GM19043 (cell line): ENCODE data around the gene MYO18B.

Experiments
- ATAC-seq: cut with Tn5 transposase; IDR thresholded peaks from one replicate; pipeline ENCODE4 v1.9.1; 2021; ENCODE audit warnings: low read depth; ENCODE audit not compliant: unreplicated experiment

The MYO18B gene

GRCh38 chr22:26025626-26026025 lies 283.6 kb downstream of the MYO18B start:
- ATAC-seq: no peak

GRCh38 chr22:26027341-26027740 lies 285.4 kb downstream of the MYO18B start:
- ATAC-seq: no peak

GRCh38 chr22:26031641-26032040 lies 289.7 kb downstream of the MYO18B start:
- ATAC-seq: no peak

GRCh38 chr22:26033071-26033470 lies 291.1 kb downstream of the MYO18B start:
- no peak for ATAC-seq

GRCh38 chr22:26033586-26033985 lies 291.6 kb downstream of the MYO18B start:
- no peak for ATAC-seq

GRCh38 chr22:26035523-26035922 lies 293.5 kb downstream of the MYO18B start:
- ATAC-seq: no peak

- ATAC-seq: no peak
These were observed 296.4 kb downstream of the MYO18B start for GRCh38 chr22:26038365-26038764.

- no peak for ATAC-seq
These were observed 299.9 kb downstream of the MYO18B start for GRCh38 chr22:26041931-26042330.

- ATAC-seq: no peak
These were observed 301.0 kb downstream of the MYO18B start for GRCh38 chr22:26043031-26043430.

GRCh38 chr22:26045051-26045450 lies 303.1 kb downstream of the MYO18B start:
- ATAC-seq: no peak

GRCh38 chr22:26045860-26046259 lies 303.9 kb downstream of the MYO18B start:
- ATAC-seq: no peak

- ATAC-seq: no peak
These were observed 305.5 kb downstream of the MYO18B start for GRCh38 chr22:26047516-26047915.

- no peak for ATAC-seq
These were observed 305.9 kb downstream of the MYO18B start for GRCh38 chr22:26047920-26048319.

GRCh38 chr22:26050079-26050478 lies 308.1 kb downstream of the MYO18B start:
- ATAC-seq: no peak

- no peak for ATAC-seq
These were observed 311.8 kb downstream of the MYO18B start for GRCh38 chr22:26053737-26054316.

GRCh38 chr22:26054841-26055605 lies 313.0 kb downstream of the MYO18B start:
- no peak for ATAC-seq

- no peak for ATAC-seq
These were observed 313.7 kb downstream of the MYO18B start for GRCh38 chr22:26055693-26056092.

GRCh38 chr22:26056455-26057200 lies 314.6 kb downstream of the MYO18B start:
- no peak for ATAC-seq

GRCh38 chr22:26057731-26058130 lies 315.7 kb downstream of the MYO18B start:
- ATAC-seq: no peak

- ATAC-seq: no peak
These were observed 322.1 kb downstream of the MYO18B start for GRCh38 chr22:26064048-26064447.

- no peak for ATAC-seq
These were observed 323.9 kb downstream of the MYO18B start for GRCh38 chr22:26065847-26066246.

GRCh38 chr22:26066534-26066933 lies 324.5 kb downstream of the MYO18B start:
- no peak for ATAC-seq
